ENCODE data around the gene TMEM165.

DNA sequence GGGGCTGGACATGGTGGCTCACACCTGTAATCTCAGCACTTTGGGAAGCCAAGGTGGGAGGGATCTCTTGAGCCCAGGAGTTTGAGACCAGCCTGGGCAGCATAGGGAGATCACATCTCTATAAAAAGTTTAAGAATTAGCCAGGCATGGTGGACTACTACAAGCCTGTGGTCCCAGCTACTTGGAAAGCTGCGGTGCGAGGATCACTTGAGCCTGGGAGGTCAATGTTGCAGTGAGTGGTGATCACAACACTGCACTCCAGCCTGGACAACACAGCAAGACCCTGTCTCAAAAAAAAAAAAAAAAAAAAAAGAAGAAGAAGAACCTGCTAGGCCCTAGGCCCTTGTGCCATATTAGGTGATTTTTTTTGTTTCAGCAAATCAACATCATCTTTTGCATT, 37.5 kb upstream of the TMEM165 start:
- TF ChIP-seq, protein P1, sequence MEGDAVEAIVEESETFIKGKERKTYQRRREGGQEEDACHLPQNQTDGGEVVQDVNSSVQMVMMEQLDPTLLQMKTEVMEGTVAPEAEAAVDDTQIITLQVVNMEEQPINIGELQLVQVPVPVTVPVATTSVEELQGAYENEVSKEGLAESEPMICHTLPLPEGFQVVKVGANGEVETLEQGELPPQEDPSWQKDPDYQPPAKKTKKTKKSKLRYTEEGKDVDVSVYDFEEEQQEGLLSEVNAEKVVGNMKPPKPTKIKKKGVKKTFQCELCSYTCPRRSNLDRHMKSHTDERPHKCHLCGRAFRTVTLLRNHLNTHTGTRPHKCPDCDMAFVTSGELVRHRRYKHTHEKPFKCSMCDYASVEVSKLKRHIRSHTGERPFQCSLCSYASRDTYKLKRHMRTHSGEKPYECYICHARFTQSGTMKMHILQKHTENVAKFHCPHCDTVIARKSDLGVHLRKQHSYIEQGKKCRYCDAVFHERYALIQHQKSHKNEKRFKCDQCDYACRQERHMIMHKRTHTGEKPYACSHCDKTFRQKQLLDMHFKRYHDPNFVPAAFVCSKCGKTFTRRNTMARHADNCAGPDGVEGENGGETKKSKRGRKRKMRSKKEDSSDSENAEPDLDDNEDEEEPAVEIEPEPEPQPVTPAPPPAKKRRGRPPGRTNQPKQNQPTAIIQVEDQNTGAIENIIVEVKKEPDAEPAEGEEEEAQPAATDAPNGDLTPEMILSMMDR (IDR thresholded peaks at IDR 0.05; ENCODE audit: low read depth, low read length) = no peak
- TF ChIP-seq EZH2phosphoT487 (IDR thresholded peaks at IDR 0.05; ENCODE audit: low read depth) = no peak
